HL-60 (cell line): ENCODE results near the gene ETNK2.

Source experiments
- DNase-seq, 2 experiments: peaks; one replicate each; pipeline ENCODE4 v3.0.0-alpha.2; 2010 to 2020; ENCODE audit warnings: low read depth in 1 of 2, low spot score in 1 of 2
- H3K27ac ChIP-seq: fragments of 250-450 bp; sonication (Bioruptor Pico); replicated peaks from 2 replicates; pipeline ENCODE4 v1.5.1; 2020; ENCODE audit warnings: mild to moderate bottlenecking, moderate library complexity
- H3K27me3 ChIP-seq: fragments of 250-450 bp; sonication (Bioruptor Pico); 2 replicates; pipeline ENCODE4 v1.5.1; 2021; ENCODE audit warnings: mild to moderate bottlenecking, moderate library complexity; ENCODE audit not compliant: insufficient read depth, poor library complexity, severe bottlenecking
- H3K4me3 ChIP-seq: replicated peaks from 2 replicates; pipeline ENCODE4 v1.5.1; 2011; ENCODE audit warnings: mild to moderate bottlenecking, control low read depth, low read length; ENCODE audit not compliant: insufficient read depth
- CTCF ChIP-seq: IDR thresholded peaks from one replicate; pipeline ENCODE4 v1.5.1; 2011; ENCODE audit warnings: low read length, control low read depth, inconsistent platforms; ENCODE audit not compliant: insufficient read depth
- GABPA ChIP-seq: IDR thresholded peaks from 2 replicates; pipeline ENCODE4 v1.6.1; 2012; ENCODE audit warnings: low read depth
- POLR2AphosphoS5 ChIP-seq: IDR thresholded peaks from 2 replicates; pipeline ENCODE4 v1.6.1; 2012; ENCODE audit warnings: low read depth
- REST ChIP-seq: IDR thresholded peaks from 2 replicates; pipeline ENCODE4 v1.6.1; 2012; ENCODE audit warnings: low read depth; ENCODE audit not compliant: insufficient replicate concordance
- SPI1 ChIP-seq: IDR thresholded peaks from 2 replicates; pipeline ENCODE4 v1.6.1; 2012; ENCODE audit warnings: low read depth, mild to moderate bottlenecking, borderline replicate concordance

Gene ETNK2

DNA sequence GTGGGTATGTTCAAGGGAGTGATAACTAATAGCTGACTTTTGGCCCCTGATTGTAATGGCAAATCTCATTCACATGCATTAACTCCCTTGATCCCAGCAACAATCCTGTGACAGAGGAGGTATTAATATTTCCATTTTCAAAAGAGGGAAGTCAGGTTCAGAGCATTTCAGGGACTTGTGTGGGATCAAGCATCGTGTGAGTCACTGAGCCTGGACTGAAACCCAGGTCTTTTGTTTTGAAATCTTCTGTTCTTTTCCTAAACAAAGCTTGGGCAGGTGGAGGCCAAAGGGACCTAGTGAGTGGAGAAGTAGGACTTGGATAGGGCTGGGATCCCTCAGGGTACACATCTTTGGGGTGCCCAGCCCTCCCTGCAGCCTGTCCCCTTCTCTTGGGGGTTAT is 37.9 kb downstream of the ETNK2 start:
- Histone ChIP-seq H3K27me3 (no peaks in the 10 kb centered on the region), H3K27ac (no peak overlapping the region), H3K4me3 (no peak overlapping the region)
- TF ChIP-seq GABPA = no peak
- no peak for TF ChIP-seq POLR2AphosphoS5
- TF ChIP-seq SPI1 = 0 out of 2 replicates have a peak, but pooled peaks have one; percentile 3
- TF ChIP-seq REST = no peak
- no peak for TF ChIP-seq CTCF
- DNase-seq = no peak

- Histone ChIP-seq H3K27me3 (no peaks in the 10 kb centered on the region), H3K4me3 (no peak overlapping the region), H3K27ac (no peak overlapping the region)
- TF ChIP-seq CTCF (no peak), SPI1 (no peak), REST (no peak), GABPA (no peak), POLR2AphosphoS5 (no peak)
- no peak for DNase-seq
These were observed 38.7 kb downstream of the ETNK2 start for GRCh38 chr1:204112876-204113730.

DNA sequence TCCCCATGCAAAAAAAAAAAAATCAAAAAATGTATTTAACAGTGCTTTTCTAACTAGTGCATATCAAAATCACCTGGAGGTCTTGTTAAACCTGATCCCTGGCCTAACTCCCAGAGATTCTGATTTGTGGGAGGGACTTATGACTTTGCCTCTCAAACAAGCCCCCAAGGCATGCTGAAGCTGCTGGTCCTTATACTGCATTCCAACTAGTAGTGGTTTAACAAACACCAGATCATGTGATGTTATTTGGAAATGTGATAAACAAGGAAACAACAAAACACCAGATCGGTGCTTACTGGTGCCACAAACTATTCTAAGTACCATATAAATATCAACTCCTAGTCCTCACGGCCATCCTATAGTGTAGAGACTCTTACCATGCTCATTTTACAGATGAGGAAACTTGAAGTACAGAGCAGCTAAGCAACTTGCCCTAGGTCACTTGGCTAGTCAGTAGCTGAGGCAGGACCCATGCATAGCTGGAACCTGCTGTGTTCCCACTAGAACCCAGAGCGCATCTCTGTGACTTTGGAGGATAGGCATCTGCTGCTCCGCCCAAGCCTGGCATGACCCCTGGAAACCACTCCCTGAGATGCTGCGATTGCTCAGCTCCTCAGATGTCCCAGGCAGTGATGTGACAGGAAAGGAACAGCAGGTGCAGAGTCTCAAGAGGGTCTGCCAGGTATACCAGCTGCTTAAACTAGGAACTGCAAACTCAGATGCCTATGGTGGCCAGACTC is 40.8 kb downstream of the ETNK2 start:
- TF ChIP-seq REST (no peak), SPI1 (no peak), CTCF (no peak), GABPA (no peak), POLR2AphosphoS5 (no peak)
- Histone ChIP-seq H3K4me3 (no peak overlapping the region), H3K27ac (no peak overlapping the region), H3K27me3 (no peaks in the 10 kb centered on the region)
- no peak for DNase-seq
